Choroid plexus epithelial cell (primary cell): Measurements from ENCODE around the gene ELL2.
A peak's percentile ranks its signal among the peaks of the same experiment; 100 is the strongest.

Experiments
- DNase-seq: peaks from one replicate; pipeline ENCODE4 v3.0.0-alpha.2; 2010; ENCODE audit warnings: low read depth
- H3K4me3 ChIP-seq: 2 replicates; pipeline ENCODE4 v1.5.1; 2011; ENCODE audit warnings: low read depth, mild to moderate bottlenecking, control low read depth, low read length, moderate library complexity
- TF ChIP-seq, protein P1 (sequence below): conservative IDR thresholded peaks from 2 replicates; pipeline ENCODE4 v1.5.1; 2011; ENCODE audit warnings: low read depth, mild to moderate bottlenecking, control low read depth, inconsistent platforms, low read length, moderate library complexity

Gene ELL2

DNA sequence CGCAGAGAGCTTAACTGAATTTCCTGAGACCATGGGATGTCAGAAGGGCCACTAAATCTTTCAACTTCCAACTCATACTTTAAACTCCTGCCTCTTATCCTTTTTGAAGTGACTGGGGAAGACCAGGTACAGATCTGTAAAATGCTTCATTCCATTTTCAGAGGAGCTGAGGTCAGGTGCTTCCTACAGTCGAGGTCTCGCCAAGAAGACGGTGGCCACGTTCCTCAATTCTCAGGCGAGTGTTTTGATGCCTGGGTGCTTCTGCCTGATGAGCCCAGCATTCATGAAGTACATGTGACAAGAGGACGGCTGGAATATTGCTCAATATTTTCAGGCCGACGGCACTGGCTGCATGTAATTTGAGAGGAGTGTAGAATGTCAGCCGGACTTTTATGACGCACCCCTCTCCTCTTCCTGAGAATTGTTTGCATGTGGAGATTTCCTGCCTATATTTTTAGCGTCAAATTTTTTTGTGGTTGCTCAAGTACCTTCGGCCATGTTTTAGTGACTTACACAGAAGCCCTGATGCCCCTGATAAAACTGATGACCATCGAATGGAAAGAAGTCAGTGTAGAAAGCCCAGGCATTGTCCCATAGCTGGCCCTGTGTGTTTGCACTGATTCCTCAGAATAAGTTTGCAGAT lies 100.3 kb downstream of the ELL2 start:
- DNase-seq, result peak; percentile 100
- TF ChIP-seq, protein P1, sequence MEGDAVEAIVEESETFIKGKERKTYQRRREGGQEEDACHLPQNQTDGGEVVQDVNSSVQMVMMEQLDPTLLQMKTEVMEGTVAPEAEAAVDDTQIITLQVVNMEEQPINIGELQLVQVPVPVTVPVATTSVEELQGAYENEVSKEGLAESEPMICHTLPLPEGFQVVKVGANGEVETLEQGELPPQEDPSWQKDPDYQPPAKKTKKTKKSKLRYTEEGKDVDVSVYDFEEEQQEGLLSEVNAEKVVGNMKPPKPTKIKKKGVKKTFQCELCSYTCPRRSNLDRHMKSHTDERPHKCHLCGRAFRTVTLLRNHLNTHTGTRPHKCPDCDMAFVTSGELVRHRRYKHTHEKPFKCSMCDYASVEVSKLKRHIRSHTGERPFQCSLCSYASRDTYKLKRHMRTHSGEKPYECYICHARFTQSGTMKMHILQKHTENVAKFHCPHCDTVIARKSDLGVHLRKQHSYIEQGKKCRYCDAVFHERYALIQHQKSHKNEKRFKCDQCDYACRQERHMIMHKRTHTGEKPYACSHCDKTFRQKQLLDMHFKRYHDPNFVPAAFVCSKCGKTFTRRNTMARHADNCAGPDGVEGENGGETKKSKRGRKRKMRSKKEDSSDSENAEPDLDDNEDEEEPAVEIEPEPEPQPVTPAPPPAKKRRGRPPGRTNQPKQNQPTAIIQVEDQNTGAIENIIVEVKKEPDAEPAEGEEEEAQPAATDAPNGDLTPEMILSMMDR, result no peak
- no peak overlapping the region for H3K4me3 ChIP-seq

DNA sequence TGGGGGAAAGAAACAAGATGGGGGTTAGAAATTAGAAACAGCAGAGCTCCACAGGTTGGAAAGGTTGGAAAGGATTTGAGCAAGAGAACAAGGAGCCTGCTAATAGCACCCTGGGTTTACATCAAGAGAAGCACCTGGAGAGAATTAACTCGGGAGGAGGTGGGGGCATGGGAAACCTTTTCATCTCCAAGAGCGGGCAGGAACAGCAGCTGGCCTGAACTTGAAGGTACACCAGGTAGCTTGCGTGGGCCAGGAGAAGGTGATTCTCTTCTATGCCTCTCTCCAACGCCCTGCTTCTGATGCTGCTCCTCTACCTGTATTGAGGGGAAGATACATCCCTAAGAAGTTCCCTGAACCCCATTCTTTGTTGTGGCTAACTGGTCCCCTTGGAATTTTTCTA lies 102.0 kb downstream of the ELL2 start:
- TF ChIP-seq, protein P1, result no peak
- DNase-seq, result no peak
- no peak overlapping the region for H3K4me3 ChIP-seq

DNA sequence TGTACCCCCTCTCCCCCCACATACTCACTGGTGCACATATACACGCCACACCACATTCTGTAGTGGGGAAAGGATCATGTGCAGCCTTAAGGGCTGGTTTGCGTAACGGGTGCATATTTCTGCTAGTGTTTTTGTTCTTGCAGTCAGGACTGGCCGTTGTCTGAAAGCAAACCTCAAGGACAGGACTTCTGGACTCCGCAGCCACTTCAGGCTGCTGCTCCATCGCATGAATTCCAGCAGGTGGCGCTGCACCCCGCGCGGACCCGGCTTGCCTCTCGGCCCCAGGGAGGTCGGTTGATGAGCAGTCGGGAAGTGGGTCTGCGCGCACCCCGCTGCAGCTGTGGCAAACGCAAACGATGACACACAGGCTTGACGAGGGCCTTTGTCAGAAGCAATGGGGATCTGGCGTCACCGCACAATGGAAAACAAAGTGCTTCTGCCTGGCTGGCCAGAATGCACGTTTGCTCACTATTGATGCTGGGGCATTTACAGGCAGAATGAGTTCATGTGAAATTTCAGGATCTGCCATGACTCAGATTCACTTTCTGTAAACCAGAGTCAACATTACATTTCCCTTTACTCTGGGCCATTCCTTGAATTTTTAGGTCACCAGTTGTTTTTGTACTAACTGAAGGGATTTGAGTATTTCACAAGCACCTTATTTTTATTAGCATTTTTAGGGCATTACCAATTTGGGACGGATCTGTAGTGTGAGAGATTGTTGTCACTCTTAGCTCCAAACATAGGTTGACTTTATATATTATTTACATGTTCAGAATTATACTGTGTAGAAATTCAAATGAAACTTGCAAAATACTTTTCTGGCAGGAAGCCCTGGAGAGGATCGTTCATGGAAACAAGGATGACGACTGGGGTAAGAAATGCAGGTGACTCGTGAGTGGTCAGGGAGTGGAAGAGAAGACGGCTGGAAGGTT lies 102.7 kb downstream of the ELL2 start:
- peak overlapping the region; percentile 42 for H3K4me3 ChIP-seq
- peak; percentile 99 for DNase-seq
- TF ChIP-seq, protein P1, result peak; percentile 100

DNA sequence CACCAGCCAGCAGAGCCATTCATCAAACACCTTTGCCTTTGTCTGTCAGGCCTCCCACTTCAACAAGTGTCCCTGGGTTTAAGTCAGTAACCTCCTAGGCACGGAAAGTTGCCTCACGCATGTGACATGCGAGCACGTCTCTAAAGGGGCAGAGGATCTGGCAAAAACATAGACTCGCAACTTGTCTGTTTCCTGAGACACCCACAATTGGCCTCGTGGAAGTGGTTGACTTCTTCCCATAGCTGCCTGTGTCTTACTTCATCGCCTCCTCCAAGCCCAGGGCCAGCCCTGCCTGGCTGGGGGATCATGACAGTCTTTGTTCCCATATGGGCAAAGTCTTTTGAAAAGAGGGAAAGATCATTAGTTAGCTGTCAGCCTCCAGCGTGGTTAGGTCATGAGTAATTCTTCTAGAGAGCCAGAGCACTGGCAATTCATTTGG lies 103.6 kb downstream of the ELL2 start:
- TF ChIP-seq, protein P1, result no peak
- H3K4me3 ChIP-seq, result no peak overlapping the region

DNA sequence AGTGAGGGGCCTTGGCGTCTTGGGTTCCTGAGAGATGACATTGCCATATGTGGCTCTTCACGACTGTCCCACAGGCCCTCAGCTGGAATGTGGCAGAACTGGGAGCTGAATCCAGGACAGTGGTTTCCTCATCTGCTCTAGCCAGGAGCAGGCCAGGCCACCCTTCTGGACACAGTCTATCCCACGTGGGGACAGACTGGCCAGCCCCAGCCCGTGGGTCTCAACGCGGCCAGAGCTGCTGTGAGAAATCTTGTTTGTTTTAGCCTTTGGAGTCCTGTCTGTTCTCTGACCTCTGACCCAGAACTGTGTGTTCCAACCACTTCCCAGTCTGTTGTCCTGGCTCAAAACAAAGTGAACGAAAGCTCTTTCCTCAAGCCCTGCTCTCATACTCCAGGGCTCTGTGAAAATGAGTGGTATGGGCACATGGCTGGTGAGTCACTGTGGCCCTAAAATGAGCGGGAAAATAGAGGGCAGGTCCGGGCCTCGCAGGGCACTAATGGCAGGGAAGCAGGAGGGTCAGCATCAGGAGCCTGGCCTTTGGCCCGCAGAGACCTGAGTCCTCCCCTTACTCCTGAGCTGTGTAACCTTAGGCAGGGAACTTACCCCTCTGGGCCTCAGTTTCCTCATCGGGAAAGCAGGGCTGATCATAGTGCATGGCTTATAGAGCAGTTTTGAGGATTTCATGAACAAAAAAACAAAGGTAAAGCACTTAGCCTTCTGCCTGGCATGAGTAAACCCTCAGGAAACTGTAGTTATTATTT lies 104.3 kb downstream of the ELL2 start:
- TF ChIP-seq, protein P1, result no peak
- peak; percentile 98 for DNase-seq

More for the DNA sequence above, 103.6 kb downstream of the ELL2 start:
- peak; percentile 75 for DNase-seq

DNA sequence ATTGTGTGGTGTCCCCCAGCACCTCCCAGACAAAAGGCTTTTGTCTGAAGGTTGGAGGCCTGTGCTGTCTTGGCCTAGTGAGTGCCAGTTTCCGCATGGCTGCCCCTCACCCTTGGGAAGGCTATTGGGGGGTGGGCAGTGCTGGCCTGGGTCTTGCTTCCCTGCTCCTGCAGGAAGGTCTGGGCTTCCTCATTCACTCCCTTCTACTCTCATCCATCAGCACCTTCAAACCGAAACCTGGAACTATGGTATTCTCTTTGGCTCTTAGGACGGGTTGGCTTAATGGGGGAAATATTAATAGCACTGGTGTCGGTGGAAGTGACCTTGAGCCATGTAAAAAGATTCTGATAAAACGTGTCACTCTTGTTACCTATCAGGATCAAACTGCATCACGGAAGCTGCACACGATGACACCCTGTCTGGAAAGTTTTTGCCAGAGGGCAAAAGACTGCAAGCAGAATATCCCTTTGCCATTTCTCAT lies 105.1 kb downstream of the ELL2 start:
- no peak overlapping the region for H3K4me3 ChIP-seq
- no peak for DNase-seq
- TF ChIP-seq, protein P1, result no peak

More for the DNA sequence above, 104.3 kb downstream of the ELL2 start:
- no peak overlapping the region for H3K4me3 ChIP-seq
